Activated CD8-positive, alpha-beta memory T cell treated with anti-CD3 and anti-CD28 coated beads for 48 hours (primary cell): Measurements from ENCODE around the gene FGGY.
"Not testable (repeated sequence)": the region's sequence is repeated elsewhere in the genome, so short reads cannot be mapped to it uniquely, and the experiment has no call there.

Source experiments
- DNase-seq, 3 experiments: peaks; one replicate each; pipeline ENCODE4 v3.0.0-alpha.2; 2020; ENCODE audit warnings: low read depth in 2 of 3, low spot score in 2 of 3

The FGGY gene

DNA sequence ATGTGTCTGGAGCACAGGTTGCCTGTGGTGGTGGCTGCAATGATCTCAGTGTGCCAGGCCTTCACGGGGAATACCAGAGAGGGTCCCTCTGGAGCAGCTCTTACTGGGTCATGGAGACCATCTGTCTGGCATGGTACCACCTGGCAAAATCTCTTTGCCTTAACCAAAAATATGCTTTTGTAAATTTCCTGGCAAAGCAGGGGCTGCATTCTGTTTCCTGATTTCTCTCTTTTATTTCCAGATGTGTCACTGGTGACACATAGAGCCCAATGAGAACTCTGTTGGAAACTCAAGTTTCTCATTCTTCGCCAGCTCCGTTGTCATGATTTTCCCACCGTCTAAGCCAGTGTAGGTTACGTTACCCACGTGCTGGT, 136.5 kb downstream of the FGGY start:
- no peak for DNase-seq

DNA sequence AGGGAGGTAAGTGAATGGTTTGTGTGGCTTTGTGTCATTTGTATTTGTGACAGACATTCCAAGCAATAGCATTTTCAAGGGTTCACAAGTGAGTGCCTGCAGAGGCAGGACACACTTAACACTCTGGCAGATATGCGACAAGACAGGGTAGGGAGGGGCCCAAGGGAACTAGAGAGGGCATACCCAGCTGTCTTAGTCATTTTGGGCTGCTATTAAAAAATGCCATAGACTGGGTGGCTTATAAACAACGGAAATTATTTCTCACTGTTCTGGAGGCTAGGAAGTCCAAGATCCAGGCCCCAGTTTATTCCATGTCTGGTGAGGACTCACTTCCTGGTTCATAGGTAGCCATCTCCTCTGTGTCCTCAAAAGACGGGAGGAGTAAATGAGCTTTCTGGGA, 137.4 kb downstream of the FGGY start:
- DNase-seq = no peak

DNA sequence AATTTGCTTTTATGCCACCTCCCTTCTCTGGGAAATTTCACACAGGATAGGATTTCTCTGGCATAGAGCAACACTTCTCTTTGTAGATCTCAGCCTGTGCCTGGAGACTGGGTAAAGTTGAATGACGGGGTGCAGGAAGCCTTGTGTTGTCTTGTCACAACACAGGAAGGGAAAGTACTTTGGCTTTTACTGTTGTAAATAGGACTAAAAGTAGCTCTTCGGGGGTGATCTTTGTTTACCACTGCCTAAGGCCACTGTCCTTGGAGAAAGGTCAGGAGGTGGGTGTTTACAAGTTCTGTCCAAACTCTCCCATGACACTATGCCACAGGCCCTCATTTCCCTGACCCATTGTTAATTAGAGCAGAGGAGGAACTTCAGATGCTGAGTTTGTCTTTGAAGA, 139.7 kb downstream of the FGGY start:
- no peak for DNase-seq

DNA sequence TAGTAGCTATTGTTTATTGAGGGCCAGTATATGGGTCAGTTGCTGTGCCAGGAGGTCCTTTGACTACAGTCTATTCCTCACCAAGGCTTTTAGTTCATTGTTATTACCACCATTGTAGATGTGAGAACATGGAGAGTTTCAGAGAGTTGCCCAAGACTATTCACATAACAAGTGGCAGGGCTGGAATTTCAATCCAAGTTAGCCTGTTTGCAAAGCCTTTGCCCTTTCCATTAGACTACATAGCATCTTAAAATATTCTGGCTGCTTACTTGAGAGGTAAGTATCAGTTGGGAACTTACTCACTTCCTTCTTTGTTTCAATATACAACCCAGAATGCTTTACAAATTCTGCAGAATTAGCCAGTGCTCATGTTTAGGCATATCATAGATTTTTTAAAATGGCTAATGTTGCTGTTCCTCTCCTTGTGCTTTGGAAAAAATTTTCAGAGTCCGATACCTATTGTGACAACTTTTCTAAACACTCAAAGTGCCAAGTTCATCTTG, 141.2 kb downstream of the FGGY start:
- DNase-seq = no peak

DNA sequence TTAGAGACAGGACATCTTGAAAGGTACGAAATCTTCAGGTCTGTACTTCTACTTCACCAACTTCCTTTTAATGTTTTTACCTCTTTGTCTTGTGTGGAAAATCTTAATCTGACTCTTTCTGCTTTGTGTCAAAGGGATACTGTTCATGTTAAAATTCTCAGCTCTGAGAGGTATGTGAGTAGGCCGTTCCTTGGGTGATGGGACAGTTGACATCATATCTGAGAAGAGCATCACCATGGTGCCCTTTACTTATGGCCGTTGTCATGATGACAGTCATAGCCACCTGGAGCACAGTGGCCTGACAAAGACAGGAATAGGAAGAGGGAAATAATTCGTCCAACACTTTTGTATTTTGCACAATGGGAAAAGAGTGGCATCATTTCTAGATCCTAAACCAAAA, 145.6 kb downstream of the FGGY start:
- DNase-seq = no peak

DNA sequence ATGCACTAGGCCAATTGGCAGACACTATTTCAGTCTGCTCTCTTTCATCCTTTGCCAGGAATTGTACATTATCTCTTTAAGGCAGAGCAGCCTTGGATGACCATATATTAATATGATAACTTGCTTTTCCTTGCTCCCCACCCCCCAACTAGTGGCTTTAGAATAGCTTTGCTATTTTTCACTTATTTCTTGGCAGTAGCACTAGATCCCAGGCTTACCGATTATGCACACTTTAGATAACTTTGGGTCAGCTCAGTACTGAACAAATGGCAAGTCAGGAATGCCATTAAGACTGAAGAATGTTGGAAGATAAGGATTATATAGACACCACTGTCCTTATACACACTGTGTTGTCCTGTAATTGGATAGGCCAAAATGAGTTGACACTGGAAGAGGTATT, 146.4 kb downstream of the FGGY start:
- no peak for DNase-seq

DNA sequence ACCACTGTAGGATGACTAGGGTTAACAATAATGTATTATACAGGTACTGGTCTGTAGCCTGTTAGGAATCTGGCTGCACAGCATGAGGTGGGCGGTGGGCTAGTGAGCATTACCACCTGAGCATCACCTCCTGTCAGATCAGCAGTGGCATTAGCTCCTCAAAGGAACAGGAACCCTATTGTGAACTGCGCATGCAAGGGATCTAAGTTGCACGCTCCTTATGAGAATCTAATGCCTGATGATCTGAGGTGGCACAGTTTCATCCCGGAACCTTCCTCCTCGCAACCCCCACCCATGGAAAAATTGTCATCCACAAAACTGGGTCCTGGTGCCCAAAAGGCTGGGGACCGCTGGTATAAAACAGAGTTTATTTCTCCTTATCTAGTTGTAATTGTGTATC, 147.6 kb downstream of the FGGY start:
- DNase-seq = no peak

DNA sequence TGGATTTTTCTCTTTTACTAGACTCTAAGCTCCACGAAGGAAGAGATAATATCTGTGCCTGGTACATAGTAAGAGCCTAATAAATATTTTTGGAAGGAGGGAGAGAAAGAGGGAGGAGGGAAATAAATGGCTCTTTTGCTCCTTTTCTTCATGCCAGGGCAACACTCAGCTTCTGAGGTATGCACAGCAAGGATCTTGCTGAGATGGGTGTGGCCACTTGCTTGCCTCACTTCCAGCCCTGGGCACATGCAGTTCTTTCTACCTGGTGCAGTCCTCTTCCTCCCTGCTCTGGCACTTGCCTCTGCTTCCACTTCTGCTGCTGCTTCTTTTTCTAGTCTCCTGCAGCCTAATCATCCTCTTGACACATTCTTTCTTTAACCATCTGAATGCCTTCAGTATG, 148.1 kb downstream of the FGGY start:
- no peak for DNase-seq

DNA sequence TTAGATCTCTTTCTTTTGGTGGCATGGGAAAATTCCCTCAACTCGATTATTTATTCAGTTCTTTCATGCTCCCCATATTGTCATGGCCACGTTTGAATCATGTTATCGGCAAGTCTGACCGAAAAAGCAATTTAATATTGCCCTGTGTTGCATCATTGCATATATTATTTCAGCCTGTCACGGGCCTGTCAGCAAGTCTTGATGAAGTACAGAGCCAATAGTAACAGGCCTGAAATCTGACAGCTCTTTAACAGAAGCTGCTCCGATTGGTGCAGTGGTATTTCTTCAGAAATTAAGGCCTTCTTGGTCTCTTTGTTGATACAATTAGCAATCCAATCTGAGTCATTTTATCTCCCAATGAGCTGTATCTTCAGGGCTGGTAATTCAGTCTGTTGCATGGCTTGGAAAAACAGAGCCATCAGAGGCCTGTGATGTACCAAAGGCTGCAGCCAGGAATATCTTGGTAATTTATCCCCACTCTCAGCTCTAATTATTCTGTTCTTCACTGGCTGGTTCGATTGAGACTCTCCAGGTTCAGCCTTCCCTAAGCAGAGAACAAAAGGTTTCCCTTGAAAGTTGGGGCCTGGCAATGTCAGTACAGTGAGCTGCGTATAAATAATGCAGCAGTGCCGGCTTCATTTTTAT, 149.5 kb downstream of the FGGY start:
- no peak for DNase-seq

DNA sequence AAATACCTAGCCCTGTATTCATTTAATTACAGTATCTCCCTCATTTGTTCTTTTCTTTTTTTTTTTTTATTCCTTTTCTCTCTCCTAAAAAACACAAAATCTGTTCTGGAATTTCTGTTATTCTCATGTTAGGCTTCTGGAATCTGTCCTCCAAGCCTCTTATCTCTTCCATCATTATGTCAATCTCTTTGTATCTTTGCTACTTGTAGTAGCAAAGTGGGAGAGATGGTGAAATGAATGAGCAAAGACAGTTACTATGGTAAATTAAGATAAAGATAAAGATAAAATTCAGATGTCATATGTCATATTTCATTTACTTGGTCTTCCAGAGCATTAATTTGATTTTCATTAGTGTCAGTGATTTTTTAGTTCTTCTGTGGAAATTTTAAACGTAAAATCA, 155.1 kb downstream of the FGGY start:
- DNase-seq = no peak

DNA sequence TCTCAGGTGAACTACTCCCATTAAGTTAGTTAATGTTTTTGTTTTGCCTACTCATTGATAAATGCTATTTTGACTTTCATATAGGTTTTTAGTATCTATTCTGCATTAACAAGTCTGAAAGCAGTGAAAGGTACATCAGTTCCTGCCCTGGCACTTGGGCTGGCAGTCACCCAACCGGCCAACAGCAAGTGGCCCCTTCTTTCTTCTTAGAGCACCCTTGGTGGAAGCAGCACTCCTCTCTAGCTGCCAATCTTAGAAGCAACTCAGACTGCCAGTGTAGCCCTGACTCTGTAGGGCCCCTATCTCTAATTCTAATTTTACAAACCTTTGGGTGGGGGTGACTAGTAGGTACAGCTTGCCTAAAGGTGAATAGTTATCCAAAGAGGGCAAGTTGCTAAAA, 155.7 kb downstream of the FGGY start:
- DNase-seq = no peak

DNA sequence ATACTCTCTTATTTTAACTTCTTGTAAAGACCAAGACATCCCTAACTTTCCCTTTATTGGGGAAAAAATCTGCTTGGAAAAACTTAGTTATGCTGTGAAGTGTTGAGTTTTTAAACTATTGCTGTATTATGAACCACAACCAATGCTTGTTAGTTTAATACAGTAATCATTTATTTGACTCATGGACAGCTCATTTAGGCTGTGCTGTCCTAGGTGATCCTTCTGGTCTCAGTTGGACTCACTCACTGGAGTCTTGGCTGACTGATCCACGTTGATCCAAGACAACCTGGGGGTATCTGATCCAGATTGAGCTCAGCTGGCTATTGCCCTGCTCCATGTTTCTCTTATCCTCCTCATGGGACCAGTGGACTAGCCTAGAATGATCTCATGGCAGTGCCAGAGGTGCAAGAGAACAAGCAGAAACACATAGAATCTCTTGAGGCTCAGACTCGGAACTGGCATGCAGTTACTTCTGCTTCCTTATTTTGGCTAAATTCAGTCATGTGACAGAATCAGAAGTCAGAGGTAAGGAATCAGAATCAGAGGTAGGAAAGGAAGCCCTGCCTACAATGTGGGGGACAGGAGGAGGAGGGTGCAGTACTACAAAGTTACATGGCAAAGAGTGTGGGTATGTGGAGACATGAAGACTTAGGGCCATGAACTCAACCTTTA, 156.5 kb downstream of the FGGY start:
- no peak for DNase-seq

DNA sequence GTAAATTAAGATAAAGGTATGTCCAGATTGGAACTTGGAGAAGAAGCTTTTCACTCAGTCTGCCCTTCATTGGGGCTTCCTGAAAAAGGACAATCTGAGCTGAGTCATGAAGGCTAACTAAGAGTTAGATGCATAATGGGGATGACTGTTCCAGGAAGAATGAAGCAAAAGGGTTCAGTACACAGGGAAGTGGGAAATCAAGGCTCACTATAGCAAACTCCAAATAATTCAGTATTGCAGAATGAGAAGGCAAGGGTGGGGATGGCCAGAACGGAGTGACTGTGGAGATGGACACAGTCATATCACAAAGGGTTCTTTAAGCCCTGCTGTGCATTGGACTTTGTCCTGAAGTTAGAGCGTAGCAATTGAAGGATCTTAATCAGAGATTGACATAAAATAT, 158.3 kb downstream of the FGGY start:
- no peak for DNase-seq

DNA sequence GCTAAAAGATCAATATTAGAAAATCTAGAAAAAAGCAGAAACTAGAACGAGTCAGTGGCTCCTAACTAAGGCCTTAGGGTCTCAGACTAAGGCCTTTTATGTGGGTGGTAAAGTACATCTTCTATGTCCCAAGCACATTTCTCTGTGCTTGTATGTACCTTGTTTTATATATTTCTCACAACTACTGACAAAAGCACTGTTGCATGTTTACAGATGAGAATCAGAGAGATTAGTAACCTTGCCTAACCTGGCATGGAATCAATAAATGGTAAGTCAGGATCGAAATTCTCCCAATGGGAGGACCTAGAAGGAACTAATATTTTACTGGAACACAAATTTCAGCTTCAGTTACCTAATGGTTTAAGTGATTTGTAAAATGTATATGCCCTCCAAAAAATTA, 160.9 kb downstream of the FGGY start:
- DNase-seq = no peak

DNA sequence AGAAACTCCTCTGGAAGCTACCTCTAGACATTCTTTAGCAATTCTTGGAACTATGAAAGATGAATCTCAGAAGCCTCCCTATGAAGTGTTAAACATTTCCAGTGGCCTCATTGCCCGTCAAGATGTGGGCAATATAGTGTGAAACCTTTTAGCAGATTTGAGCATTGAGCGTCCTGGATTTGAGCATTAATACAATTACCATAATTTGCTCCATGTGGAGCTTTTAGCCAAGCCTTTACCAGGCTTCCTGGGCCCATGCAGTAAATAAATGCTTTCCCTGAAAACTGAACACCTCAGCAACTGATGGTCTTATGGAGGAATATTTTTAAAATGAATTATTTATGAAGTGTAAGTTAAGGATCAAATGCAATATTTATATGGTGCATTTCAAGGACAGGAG, 162.0 kb downstream of the FGGY start:
- no peak for DNase-seq

DNA sequence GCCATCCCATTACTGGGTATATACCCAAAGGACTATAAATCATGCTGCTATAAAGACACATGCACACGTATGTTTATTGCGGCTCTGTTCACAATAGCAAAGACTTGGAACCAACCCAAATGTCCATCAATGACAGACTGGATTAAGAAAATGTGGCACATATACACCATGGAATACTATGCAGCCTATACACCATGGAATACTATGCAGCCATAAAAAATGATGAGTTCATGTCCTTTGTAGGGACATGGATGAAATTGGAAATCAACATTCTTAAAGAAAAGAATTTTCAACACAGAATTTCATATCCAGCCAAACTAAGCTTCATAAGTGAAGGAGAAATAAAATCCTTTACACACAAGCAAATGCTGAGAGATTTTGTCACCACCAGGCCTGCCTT, 166.0 kb downstream of the FGGY start:
- not testable (repeated sequence) for DNase-seq

DNA sequence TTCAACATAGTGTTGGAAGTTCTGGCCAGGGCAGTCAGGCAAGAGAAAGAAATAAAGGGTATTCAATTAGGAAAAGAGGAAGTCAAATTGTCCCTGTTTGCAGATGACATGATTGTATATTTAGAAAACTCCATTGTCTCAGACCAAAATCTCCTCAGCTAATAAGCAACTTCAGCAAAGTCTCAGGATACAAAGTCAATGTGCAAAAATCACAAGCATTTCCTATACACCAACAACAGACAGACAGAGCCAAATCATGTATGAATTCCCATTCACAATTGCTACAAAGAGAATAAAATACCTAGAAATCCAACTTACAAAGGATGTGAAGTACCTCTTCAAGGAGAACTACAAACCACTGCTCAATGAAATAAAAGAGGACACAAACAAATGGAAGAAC, 168.6 kb downstream of the FGGY start:
- not testable (repeated sequence) for DNase-seq

DNA sequence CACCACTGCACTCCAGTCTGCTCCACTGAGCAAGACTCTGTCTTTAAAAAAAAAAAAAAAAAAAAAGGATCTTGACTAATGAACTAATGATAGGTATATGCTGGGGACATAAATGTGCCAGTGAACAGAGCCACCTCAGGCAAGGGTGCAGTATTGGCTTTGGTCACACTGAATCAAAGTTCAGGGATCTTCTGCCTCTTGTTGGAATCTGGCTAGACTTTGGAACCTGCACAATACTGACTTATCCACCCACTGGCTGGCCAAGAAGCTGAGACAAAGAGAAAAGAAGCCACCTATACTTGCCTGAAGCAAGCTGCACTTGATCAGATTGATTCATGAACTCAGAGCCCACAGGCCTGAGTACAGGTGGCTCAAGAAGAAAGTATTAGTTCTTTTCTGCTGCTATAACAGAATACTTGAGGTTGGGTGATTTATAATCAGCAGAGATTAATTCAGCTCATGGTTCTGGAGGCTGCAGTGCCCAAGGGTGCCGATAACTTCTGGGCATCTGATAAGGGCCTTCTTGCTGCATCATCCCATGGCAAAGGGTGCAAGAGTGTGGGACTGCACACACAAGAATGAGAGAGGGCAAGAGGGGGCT, 172.0 kb downstream of the FGGY start:
- DNase-seq = no peak

DNA sequence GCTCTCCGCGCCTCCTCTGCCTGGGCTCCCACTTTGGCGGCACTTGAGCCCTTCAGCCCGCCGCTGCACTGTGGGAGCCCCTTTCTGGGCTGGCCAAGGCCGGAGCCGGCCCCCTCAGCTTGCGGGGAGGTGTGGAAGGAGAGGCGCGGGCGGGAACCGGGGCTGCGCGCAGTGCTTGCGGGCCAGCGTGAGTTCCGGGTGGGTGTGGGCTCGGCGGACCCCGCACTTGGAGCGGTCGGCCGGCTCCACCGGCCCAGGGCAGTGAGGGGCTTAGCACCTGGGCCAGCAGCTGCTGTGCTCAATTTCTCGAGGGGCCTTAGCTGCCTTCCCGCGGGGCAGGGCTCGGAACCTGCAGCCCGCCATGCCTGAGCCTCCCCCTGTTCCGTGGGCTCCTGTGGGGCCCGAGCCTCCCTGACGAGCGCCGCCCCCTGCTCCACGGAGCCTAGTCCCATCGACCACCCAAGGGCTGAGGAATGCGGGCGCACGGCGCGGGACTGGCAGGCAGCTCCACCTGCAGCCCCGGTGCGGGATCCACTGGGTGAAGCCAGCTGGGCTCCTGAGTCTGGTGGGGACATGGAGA, 175.2 kb downstream of the FGGY start:
- not testable (repeated sequence) for DNase-seq

DNA sequence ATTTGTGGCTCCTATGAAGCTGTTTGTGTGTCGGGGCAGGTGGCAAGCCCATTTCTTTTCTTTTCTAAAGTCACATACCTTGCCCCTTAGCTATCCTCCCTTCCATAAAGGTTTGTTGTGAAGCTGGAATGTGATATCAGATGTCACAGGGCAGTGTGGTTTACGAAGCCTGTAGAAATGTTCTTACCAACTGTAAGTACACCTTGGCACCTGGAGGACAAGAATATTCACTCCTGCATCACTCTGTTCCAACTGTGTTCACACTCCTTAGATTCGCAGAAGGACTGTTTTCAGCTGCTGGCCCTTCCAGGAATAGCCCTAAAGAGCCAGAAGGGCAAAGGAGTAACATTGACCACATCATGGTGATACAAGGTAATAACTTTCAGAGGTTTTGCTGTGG, 176.9 kb downstream of the FGGY start:
- DNase-seq = no peak

DNA sequence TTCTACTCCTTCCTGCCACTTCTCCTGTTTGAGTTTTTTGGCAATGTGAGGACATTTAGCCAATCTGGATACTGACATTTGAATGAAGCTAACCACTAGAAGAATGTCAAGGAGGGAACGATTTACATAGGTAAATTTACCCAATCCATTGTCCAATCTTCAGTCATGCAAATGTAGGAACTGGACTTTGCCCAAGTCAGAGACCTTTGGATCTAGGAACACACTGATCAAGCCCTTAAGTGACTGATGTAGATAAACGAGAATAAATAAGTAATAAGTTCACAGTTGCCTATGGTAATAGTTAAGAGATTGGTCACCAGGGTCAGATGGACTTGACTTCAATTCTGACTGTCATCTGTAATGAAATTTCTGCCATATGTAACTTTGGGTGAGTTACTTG, 177.6 kb downstream of the FGGY start:
- DNase-seq = no peak

DNA sequence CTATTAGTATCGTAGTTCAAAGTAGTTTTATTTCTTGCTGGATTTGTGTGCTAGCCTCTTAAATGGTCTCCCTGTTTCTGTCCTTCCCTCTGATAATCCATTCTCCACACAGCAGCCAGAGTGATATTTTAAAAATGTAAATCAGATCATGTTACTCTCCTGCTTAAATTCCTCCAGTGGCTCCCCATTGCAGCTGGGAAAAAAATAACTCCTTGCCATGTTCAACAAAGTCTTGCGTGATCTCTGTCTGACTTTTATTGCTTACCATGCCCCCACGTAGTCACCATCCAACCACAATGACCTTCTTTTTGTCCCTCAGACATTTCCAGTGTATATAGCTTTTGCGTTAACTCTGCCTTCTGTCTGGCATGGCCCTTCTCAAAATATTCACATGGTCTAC, 178.8 kb downstream of the FGGY start:
- DNase-seq = no peak
